ENCODE measurements around the gene PAGE2B.
"Not testable (repeated sequence)": the region's sequence is repeated elsewhere in the genome, so short reads cannot be mapped to it uniquely, and the experiment has no call there.

Gene PAGE2B

GRCh38 chrX:55109306-55109705 lies 34.5 kb downstream of the PAGE2B start:
- no peak for DNase-seq (ENCODE audit: low read depth in 2 of 2)

GRCh38 chrX:55111578-55112254 lies 36.9 kb downstream of the PAGE2B start:
- DNase-seq (ENCODE audit: low read depth in 2 of 2) = no peak

GRCh38 chrX:55116589-55116988 lies 41.8 kb downstream of the PAGE2B start:
- DNase-seq (ENCODE audit: low read depth in 2 of 2) = not testable (repeated sequence)

GRCh38 chrX:55118574-55118973 lies 43.7 kb downstream of the PAGE2B start:
- DNase-seq (ENCODE audit: low read depth in 2 of 2) = no peak

- DNase-seq (ENCODE audit: low read depth in 2 of 2) = no peak
Observed at GRCh38 chrX:55119271-55119670, 44.4 kb downstream of the PAGE2B start.

GRCh38 chrX:55119712-55120111 lies 44.9 kb downstream of the PAGE2B start:
- no peak for DNase-seq (ENCODE audit: low read depth in 2 of 2)

GRCh38 chrX:55120761-55121358 lies 46.0 kb downstream of the PAGE2B start:
- no peak for DNase-seq (ENCODE audit: low read depth in 2 of 2)

GRCh38 chrX:55123900-55124299 lies 49.1 kb downstream of the PAGE2B start:
- DNase-seq (ENCODE audit: low read depth in 2 of 2) = no peak

GRCh38 chrX:55127692-55128091 lies 52.9 kb downstream of the PAGE2B start:
- DNase-seq (ENCODE audit: low read depth in 2 of 2) = no peak
